Gastroesophageal sphincter (tissue), 3 donors: ENCODE data around the gene GALNTL6.

Experiments
- EP300 ChIP-seq: sonication (generic); formaldehyde crosslinking; IDR thresholded peaks from one replicate; pipeline ENCODE4 v1.6.1; 2017; ENCODE audit warnings: antibody characterized with exemption, mild to moderate bottlenecking
- POLR2A ChIP-seq, 2 donors: fragments of 450-650 bp; IDR thresholded peaks; one replicate each; pipeline ENCODE4 v1.6.1; 2017; ENCODE audit warnings: antibody characterized with exemption in 2 of 2, mild to moderate bottlenecking in 2 of 2, moderate library complexity in 1 of 2
- POLR2AphosphoS5 ChIP-seq: sonication (generic); formaldehyde crosslinking; IDR thresholded peaks from one replicate; pipeline ENCODE4 v1.6.1; 2017; ENCODE audit warnings: antibody characterized with exemption
- TF ChIP-seq, protein P1 (sequence below), 4 experiments: fragments of 200-600 bp in 2 of 4; fragments of 450-650 bp in 2 of 4; sonication (generic) in 1 of 4; IDR thresholded peaks; one replicate each; pipeline ENCODE4 v1.5.1; 2017 to 2019; ENCODE audit warnings: antibody characterized with exemption in 4 of 4, mild to moderate bottlenecking in 2 of 4, moderate library complexity in 2 of 4

- TF ChIP-seq EP300 (no peak), POLR2AphosphoS5 (no peak), POLR2A (IDR thresholded peaks at IDR 0.05) (no peak)
- TF ChIP-seq, protein P1, sequence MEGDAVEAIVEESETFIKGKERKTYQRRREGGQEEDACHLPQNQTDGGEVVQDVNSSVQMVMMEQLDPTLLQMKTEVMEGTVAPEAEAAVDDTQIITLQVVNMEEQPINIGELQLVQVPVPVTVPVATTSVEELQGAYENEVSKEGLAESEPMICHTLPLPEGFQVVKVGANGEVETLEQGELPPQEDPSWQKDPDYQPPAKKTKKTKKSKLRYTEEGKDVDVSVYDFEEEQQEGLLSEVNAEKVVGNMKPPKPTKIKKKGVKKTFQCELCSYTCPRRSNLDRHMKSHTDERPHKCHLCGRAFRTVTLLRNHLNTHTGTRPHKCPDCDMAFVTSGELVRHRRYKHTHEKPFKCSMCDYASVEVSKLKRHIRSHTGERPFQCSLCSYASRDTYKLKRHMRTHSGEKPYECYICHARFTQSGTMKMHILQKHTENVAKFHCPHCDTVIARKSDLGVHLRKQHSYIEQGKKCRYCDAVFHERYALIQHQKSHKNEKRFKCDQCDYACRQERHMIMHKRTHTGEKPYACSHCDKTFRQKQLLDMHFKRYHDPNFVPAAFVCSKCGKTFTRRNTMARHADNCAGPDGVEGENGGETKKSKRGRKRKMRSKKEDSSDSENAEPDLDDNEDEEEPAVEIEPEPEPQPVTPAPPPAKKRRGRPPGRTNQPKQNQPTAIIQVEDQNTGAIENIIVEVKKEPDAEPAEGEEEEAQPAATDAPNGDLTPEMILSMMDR (IDR thresholded peaks at IDR 0.05) = no peak
These were observed 1231.1 kb downstream of the GALNTL6 start for GRCh38 chr4:173044340-173044739.
